HG02970 (cell line): ENCODE data around the gene TP53TG3F.
"Not testable (repeated sequence)": the region's sequence is repeated elsewhere in the genome, so short reads cannot be mapped to it uniquely, and the experiment has no call there.

Experiments
- ATAC-seq: cut with Tn5 transposase; IDR thresholded peaks from one replicate; pipeline ENCODE4 v1.9.1; 2021; ENCODE audit warnings: mild to moderate bottlenecking, moderate library complexity, moderate number of reproducible peaks; ENCODE audit not compliant: unreplicated experiment, low FRiP score

The TP53TG3F gene

GRCh38 chr16:33459312-33459711 lies at the start of gene TP53TG3F:
Gene TP53TG3F, plus strand, starts transcription at chr16:33459612. Its CDS starts 68 bp downstream, at chr16:33459680.
- ATAC-seq: not testable (repeated sequence)

- not testable (repeated sequence) for ATAC-seq
Measured at GRCh38 chr16:33491611-33492010, 32.2 kb downstream of the TP53TG3F start.

- ATAC-seq: not testable (repeated sequence)
Measured at GRCh38 chr16:33507231-33507630, 47.8 kb downstream of the TP53TG3F start.

GRCh38 chr16:33509070-33509469 lies 49.7 kb downstream of the TP53TG3F start:
- ATAC-seq: not testable (repeated sequence)

- not testable (repeated sequence) for ATAC-seq
Measured at GRCh38 chr16:33509906-33510305, 50.5 kb downstream of the TP53TG3F start.
